Right lung (tissue), 10 donors: ENCODE data around the gene FNDC3B. TPM values are rescaled to one million over a fixed set of nuclear protein-coding genes. Genes with fewer than 3 reads are reported as not detected.
"Not testable (repeated sequence)": the region's sequence is repeated elsewhere in the genome, so short reads cannot be mapped to it uniquely, and the experiment has no call there.

Source experiments
- DNase-seq, 2 donors: peaks; one replicate each; pipeline ENCODE4 v3.0.0-alpha.2; 2013
- long read RNA-seq, 8 donors: transcript quantifications; one replicate each; lab custom pipeline, GENCODE V29; 2026
- polyA plus RNA-seq, 5 donors: library from polyadenylated mRNA; unstranded; fragments of 120-200 nt; gene quantifications; one replicate each; pipeline versions ENCODE4 v1.2.1 to v1.2.3, GENCODE V29; 2013; ENCODE audit warnings: inconsistent platforms in 1 of 5, low replicate concordance in 1 of 5; ENCODE audit not compliant: insufficient read length in 5 of 5, insufficient read depth in 1 of 5

FNDC3B gene
- 10 to 100 TPM; 27.6 to 52.1 (median 40.2) TPM for polyA plus RNA-seq
- long read RNA-seq, donor 1, partial matches to known transcripts, result 31 of 33 reads
- long read RNA-seq, donor 1, other reads (novel, unspliced or antisense), result 0 of 33 reads
- long read RNA-seq, donor 2, full-length matches to known transcripts, result 1 of 1 reads
- long read RNA-seq, donor 2, partial matches to known transcripts, result 0 of 1 reads
- long read RNA-seq, donor 2, other reads (novel, unspliced or antisense), result 0 of 1 reads
- long read RNA-seq, donor 3, partial matches to known transcripts, result 7 of 10 reads
- long read RNA-seq, donor 3, other reads (novel, unspliced or antisense), result 0 of 10 reads
- long read RNA-seq, donor 4, partial matches to known transcripts, result 14 of 16 reads
- long read RNA-seq, donor 4, other reads (novel, unspliced or antisense), result 0 of 16 reads
- long read RNA-seq, donor 5, partial matches to known transcripts, result 8 of 8 reads
- long read RNA-seq, donor 5, other reads (novel, unspliced or antisense), result 0 of 8 reads
- long read RNA-seq, donor 6, full-length matches to known transcripts, result 1 of 1 reads
- long read RNA-seq, donor 6, partial matches to known transcripts, result 0 of 1 reads
- long read RNA-seq, donor 6, other reads (novel, unspliced or antisense), result 0 of 1 reads
- long read RNA-seq, donor 7, full-length matches to known transcripts, result 1 of 6 reads
- long read RNA-seq, donor 7, partial matches to known transcripts, result 5 of 6 reads
- long read RNA-seq, donor 7, other reads (novel, unspliced or antisense), result 0 of 6 reads
- long read RNA-seq, donor 8, result 0 reads

- peak; percentile 89 to 92 for DNase-seq
Observed at GRCh38 chr3:172039436-172040077, at the start of gene FNDC3B. TSS of gene FNDC3B (plus strand) at chr3:172039578. CDS start at chr3:172112480, 72,902 bp downstream.

GRCh38 chr3:171990239-171990638 lies 49.1 kb upstream of the FNDC3B start:
- DNase-seq, result not testable (repeated sequence)

DNA sequence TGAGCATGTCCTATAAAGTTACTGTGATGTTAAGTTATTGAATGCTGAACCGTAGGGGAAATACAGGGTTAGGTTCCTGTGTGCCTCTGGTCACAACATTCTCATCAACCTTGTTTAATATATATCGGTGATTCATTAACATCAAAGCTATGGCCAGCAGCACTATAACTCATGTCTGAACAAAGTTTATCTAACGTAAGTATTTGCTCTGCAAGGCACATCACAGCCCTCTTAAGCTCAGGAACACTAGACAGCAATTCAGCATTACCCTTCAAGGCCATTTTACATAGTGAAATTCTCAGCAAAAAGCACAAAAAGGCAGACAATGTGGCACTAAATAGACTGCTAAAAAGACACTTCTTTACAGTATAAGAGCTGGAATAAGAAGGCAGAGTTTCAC lies 48.2 kb upstream of the FNDC3B start:
- no peak for DNase-seq

DNA sequence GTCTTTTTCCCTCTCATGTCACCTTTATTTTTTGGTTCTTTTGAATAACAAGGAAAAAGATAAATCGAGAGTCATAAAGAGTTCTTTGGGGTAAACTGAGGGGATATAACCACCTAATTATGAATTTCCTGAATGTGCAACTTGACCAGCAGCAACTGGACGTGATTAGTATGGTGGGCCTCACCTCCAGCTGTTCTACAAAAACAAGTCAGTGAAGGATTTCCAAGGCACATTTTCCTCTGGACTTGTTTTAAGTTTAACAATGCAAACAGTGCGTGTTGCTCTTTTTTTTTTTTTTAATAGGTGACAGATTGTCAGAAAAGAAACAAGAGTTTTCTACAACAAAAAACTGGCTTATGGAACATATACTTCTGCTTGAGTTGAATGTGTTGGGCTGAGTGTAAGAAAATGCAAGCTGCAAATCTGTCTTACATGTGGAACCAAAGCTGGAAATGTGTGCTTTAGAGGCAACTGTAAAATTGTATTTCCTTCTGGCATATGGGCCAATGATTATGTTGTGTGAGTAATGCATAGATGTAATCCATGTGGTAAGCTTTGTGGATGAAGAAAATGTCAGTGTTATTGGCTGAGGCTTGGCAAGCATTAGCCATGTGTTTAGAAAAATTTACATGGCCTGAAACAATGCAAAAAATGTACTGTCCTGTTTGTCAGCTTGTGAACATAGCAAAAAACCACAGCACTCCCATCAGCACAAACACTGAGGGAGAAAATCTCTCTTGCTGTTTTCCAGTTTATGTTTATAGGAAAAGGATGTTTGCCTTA lies 44.5 kb upstream of the FNDC3B start:
- DNase-seq, result no peak

- no peak for DNase-seq
Observed at GRCh38 chr3:171995486-171995885, 43.9 kb upstream of the FNDC3B start.

DNA sequence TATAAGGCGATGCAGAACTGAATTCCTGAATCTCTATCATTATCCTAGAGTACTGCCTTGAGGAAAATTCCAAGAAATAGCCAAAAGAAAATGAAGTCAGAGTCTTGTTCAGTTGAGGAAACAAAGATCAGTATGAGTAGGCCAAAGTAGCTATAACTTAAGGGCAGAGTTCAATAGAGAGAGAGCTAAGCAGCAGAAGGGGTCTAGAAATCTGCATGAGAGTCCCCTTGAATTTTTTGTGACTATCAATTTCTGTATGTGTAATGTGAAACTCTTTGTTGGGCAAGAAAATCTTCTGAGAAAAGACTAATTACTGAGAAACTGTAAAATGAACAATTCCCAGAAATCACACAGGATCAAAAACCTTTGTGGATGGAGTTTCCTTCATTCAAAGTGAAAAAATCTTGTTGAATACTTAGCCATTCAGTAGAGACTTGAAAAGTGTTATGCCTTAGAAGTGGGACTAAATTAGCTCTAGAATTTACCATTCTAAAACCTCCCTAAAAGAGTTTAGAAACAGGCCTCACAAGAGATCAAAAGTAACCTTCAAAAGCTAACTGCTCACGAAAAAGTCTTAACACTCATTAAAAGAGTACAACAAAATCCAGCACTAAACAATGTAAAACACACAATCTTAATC lies 43.1 kb upstream of the FNDC3B start:
- no peak for DNase-seq

DNA sequence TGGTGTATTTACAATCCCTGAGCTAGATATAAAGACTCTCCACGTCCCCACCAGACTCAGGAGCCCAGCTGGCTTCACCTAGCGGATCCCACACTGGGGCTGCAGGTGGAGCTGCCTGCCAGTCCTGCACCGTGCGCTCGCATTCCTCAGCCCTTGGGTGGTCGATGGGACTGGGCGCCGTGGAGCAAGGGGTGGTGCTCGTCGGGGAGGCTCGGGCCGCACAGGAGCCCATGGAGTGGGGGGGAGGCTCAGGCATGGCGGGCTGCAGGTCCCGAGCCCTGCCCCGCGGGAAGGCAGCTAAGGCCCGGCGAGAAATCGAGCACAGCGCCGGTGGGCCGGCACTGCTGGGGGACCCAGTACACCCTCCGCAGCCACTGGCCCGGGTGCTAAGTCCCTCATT lies 40.6 kb upstream of the FNDC3B start:
- not testable (repeated sequence) for DNase-seq

DNA sequence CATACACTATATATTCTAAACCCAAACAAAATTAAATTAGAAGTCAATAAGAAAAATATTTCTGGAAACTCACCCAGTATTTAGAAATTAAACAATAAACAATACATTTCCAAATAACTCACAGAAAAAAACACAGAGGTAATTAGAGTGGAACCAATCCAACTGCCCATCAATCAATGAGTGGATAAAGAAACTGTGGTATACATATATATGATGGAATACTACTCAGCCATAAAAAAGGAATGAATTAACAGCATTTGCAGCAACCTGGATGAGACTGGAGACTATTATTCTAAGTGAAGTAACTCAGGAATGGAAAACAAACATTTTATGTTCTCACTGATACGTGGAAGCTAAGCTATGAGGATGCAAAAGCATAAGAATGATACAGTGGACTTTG lies 37.8 kb upstream of the FNDC3B start:
- not testable (repeated sequence) for DNase-seq

- DNase-seq, result no peak
Observed at GRCh38 chr3:172002512-172003078, 36.8 kb upstream of the FNDC3B start.

- DNase-seq, result no peak
Observed at GRCh38 chr3:172003146-172003545, 36.2 kb upstream of the FNDC3B start.

DNA sequence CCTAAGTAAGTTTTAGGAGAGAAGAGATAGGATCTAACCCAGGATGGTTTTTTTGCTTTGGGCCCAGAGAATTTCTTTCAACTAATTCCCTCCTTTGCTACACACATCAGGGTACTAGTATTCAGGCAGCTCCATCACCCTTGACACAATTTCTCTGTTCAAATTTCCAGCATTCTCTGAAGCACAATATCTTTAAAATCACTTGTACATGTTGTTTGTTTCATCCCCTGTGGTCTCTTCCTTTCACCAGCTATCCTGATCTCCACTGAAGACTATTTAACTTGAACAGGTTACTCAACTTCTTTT lies 32.4 kb upstream of the FNDC3B start:
- no peak for DNase-seq

GRCh38 chr3:172009803-172010202 lies 29.6 kb upstream of the FNDC3B start:
- DNase-seq, result no peak

- no peak for DNase-seq
Observed at GRCh38 chr3:172012775-172013174, 26.6 kb upstream of the FNDC3B start.

DNA sequence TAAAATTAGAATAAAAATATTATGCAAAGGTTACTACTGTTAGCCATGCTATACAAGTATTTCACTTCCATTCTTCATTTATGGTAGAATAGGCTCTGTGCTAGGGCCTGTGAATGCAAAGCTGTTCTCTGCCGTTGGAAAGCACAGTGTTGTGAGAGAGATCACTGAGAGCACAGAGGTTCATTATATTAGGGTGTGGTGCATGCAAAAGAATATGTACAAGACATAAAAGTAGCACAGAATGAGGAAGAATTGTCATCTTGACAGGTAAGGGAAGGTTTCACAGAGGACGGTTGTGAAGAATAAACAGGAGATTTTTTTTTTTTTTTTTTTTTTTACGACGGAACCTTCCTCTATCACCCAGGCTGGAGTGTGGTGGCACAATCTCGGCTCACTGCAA lies 25.2 kb upstream of the FNDC3B start:
- no peak for DNase-seq

DNA sequence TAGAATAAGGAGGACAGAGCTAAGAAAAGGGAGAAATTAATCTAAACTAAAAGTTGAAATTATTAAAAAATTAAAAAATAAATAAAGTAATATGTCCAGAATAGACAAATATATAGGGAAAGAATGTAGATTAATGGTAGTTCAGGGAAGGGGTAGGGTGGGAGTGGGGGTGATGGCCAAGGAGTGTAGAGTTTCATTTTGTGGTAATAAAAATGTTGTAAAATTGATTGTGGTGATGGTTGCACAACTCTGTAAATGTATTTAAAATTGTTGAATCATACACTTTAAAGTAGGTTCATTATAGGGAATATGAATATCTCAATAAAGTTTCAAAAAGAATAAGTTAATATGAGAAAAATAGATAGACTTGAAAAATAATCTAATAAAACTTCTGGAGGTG lies 21.0 kb upstream of the FNDC3B start:
- no peak for DNase-seq

DNA sequence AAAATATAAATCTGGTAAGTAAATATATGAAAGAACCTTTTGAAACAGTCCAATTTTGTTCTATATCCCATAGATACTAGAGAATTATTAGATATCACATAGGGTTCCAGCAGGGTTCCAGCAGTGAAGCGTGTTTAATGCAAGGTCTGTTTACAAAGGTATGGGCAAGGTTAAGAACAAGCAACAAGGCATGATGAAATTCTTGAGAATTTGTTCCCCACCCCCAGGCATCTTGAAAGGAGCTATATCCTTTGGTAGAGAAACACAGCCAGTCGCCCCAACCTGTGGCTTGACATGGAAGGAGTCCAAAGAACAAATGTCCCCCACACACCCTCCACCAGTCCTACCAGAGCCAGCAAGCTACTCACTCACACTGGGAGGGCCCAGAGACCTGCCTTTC lies 18.6 kb upstream of the FNDC3B start:
- DNase-seq, result no peak

DNA sequence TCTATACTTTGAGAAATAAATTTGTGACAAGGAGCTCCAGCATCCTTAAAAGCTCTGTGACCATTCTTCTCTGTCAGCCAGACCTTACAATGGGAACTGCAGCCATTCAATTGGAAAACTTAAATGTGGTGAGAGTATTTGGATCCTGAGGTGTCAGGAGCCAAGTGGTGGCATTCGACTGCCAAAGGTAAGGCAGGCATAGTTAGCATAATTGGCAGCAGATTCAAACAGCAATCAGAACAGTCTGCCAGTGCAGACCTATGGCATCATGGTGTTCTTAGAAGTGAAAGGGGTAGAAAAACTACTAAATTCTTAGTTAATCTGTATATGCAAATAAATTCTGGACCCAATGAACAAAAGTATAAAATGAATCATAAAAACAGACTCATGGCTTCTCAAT lies 18.2 kb upstream of the FNDC3B start:
- DNase-seq, result no peak

DNA sequence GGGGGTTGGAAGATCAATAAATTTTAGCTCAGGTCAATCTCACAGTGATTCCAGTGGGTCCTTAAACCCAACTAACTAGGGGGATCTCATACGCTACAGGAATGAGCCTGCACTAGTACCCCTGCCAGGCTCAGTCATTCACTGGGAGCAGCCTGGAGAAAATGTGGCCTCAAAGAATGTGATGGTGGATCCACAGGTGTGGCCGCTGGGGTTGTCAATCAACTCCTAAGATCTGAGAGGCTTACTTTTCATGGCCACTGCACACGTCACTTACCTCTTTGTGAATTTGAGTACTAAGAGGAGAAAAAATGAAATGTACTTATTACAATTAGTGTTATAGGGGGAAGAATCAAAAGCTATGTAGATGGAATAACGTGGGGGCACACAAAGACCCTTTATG lies 17.5 kb upstream of the FNDC3B start:
- no peak for DNase-seq

DNA sequence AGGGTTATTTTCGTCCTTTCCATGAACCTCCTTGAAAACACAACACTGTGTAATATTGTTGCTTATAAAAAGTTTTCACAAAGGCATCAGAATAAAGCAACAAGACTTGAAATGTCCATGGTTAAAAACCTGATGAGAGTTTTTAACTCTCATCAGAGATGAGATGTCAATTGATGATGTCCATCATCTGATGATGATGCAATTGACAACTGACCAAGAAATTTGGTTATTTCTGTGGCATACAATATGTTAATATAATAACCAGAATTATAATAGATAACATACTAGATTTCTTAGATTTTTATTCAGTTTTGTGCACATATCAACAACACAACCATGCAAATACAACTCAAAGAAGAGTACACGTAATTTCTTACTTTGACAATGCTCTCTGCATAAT lies 15.5 kb upstream of the FNDC3B start:
- no peak for DNase-seq

GRCh38 chr3:172024679-172025078 lies 14.7 kb upstream of the FNDC3B start:
- no peak for DNase-seq
